HEK293T (cell line): ENCODE results near the gene UBXN10.

Source experiments
- CTCF ChIA-PET: fragments of 350-600 bp; formaldehyde crosslinking; extraction: SDS; loops from one replicate; lab custom pipeline; 2021; ENCODE audit warnings: antibody characterized with exemption, inconsistent platforms; lab: Yijun Ruan, JAX
- POLR2A ChIA-PET: fragments of 350-600 bp; formaldehyde crosslinking; extraction: SDS; loops from one replicate; lab custom pipeline; 2020; ENCODE audit warnings: antibody characterized with exemption, inconsistent platforms; lab: Yijun Ruan, JAX
- DNase-seq: peaks from one replicate; pipeline ENCODE4 v3.0.0; 2012; ENCODE audit warnings: mixed read lengths; ENCODE audit errors: extremely low spot score
- ARNT ChIP-seq: fragments of 450-650 bp; IDR thresholded peaks from 2 replicates; pipeline ENCODE4 v1.6.1; 2017; ENCODE audit warnings: mild to moderate bottlenecking
- BHLHE40 ChIP-seq: fragments of 450-650 bp; IDR thresholded peaks from 2 replicates; pipeline ENCODE4 v1.6.1; 2016; ENCODE audit warnings: mild to moderate bottlenecking, moderate library complexity, borderline replicate concordance
- CTBP1 ChIP-seq: fragments of 450-650 bp; IDR thresholded peaks from 2 replicates; pipeline ENCODE4 v1.6.1; 2016; ENCODE audit warnings: borderline replicate concordance
- ELF4 ChIP-seq: fragments of 450-650 bp; IDR thresholded peaks from 2 replicates; pipeline ENCODE4 v1.6.1; 2017; ENCODE audit warnings: antibody characterized with exemption
- FOXA1 ChIP-seq: fragments of 450-650 bp; IDR thresholded peaks from 2 replicates; pipeline ENCODE4 v1.6.1; 2016; ENCODE audit warnings: mild to moderate bottlenecking
- FOXK2 ChIP-seq: fragments of 450-650 bp; IDR thresholded peaks from 2 replicates; pipeline ENCODE4 v1.6.1; 2016; ENCODE audit warnings: mild to moderate bottlenecking
- FOXM1 ChIP-seq: fragments of 450-650 bp; IDR thresholded peaks from 2 replicates; pipeline ENCODE4 v1.6.1; 2017; ENCODE audit warnings: mild to moderate bottlenecking, borderline replicate concordance
- HDGF ChIP-seq: fragments of 450-650 bp; IDR thresholded peaks from 2 replicates; pipeline ENCODE4 v1.6.1; 2017; ENCODE audit warnings: antibody characterized with exemption, borderline replicate concordance
- L3MBTL2 ChIP-seq: fragments of 450-650 bp; conservative IDR thresholded peaks from 2 replicates; pipeline ENCODE4 v1.6.1; 2016; ENCODE audit warnings: mild to moderate bottlenecking
- LEF1 ChIP-seq: fragments of 450-650 bp; IDR thresholded peaks from 2 replicates; pipeline ENCODE4 v1.6.1; 2017; ENCODE audit warnings: mild to moderate bottlenecking, borderline replicate concordance
- NFRKB ChIP-seq: fragments of 450-650 bp; IDR thresholded peaks from 2 replicates; pipeline ENCODE4 v1.6.1; 2016; ENCODE audit warnings: mild to moderate bottlenecking, moderate library complexity
- SP1 ChIP-seq: fragments of 450-650 bp; IDR thresholded peaks from 2 replicates; pipeline ENCODE4 v1.6.1; 2017
- SUZ12 ChIP-seq: fragments of 450-650 bp; IDR thresholded peaks from 2 replicates; pipeline ENCODE4 v1.6.1; 2016; ENCODE audit warnings: mild to moderate bottlenecking
- TARDBP ChIP-seq: fragments of 450-650 bp; IDR thresholded peaks from 2 replicates; pipeline ENCODE4 v1.6.1; 2016
- ZNF384 ChIP-seq: fragments of 450-650 bp; IDR thresholded peaks from 2 replicates; pipeline ENCODE4 v1.6.1; 2016
- TF ChIP-seq, protein P1 (sequence below): fragments of 450-650 bp; IDR thresholded peaks from 2 replicates; pipeline ENCODE4 v1.6.1; 2016

Gene UBXN10

DNA sequence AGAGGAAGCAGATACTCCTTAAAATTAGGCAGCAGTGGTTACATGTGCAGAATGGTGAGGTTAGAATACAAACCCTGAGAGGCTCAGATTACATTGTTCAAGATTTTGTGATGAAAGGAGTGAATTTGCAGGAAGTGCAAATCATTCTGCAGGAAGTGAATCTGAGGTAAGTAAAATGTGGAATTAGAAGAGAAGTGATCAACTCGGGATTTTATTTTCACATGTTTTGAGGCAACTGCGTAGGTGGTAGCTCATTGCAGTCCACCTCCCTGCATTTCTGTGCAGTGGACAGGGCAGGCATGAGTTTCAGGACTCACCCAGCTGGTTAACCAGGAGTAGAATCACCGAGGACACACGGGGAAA is 2.5 kb downstream of the UBXN10 start:
- DNase-seq = no peak
- TF ChIP-seq SUZ12 (no peak), ELF4 (no peak), LEF1 (no peak), BHLHE40 (no peak), ZNF384 (no peak), TARDBP (no peak), ARNT (no peak), CTBP1 (no peak), FOXA1 (no peak), L3MBTL2 (no peak), HDGF (no peak), FOXM1 (no peak), FOXK2 (no peak), NFRKB (no peak), SP1 (no peak)
- TF ChIP-seq, protein P1, sequence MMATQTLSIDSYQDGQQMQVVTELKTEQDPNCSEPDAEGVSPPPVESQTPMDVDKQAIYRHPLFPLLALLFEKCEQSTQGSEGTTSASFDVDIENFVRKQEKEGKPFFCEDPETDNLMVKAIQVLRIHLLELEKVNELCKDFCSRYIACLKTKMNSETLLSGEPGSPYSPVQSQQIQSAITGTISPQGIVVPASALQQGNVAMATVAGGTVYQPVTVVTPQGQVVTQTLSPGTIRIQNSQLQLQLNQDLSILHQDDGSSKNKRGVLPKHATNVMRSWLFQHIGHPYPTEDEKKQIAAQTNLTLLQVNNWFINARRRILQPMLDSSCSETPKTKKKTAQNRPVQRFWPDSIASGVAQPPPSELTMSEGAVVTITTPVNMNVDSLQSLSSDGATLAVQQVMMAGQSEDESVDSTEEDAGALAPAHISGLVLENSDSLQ = no peak
- CTCF ChIA-PET = interaction anchor here (0.6 kb wide), 1 partner anchor 24 kb away, joined by 4 read pairs; no protein-coding TSS in a partner anchor
- POLR2A ChIA-PET = no interaction called here

DNA sequence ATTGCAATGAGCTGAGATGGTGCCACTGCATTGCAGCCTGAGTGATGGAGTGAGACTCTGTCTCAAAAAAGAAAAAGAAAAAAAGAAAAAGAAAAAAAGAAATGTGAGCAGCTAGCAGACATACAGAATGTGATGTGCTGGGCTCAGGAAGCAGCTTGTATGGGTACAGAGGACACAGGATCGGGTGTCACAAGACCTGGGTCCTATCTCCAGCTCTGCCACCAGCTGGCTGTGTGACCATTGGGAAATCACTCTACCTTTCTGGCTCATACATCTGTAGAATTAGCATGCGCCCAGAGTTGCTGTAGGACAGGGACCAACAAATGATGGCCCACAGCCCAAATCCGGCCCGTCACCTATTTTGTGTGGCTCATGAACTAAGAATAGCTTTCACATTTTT is 3.8 kb downstream of the UBXN10 start:
- DNase-seq = no peak
- POLR2A ChIA-PET = no interaction called here
- TF ChIP-seq ZNF384 = no peak
- TF ChIP-seq HDGF = no peak
- no peak for TF ChIP-seq FOXM1
- TF ChIP-seq FOXA1 = no peak
- TF ChIP-seq BHLHE40 = no peak
- no peak for TF ChIP-seq SP1
- TF ChIP-seq, protein P1 = no peak
- TF ChIP-seq FOXK2 = no peak
- TF ChIP-seq CTBP1 = no peak
- TF ChIP-seq LEF1 = no peak
- no peak for TF ChIP-seq TARDBP
- TF ChIP-seq ELF4 = no peak
- CTCF ChIA-PET = no interaction called here

DNA sequence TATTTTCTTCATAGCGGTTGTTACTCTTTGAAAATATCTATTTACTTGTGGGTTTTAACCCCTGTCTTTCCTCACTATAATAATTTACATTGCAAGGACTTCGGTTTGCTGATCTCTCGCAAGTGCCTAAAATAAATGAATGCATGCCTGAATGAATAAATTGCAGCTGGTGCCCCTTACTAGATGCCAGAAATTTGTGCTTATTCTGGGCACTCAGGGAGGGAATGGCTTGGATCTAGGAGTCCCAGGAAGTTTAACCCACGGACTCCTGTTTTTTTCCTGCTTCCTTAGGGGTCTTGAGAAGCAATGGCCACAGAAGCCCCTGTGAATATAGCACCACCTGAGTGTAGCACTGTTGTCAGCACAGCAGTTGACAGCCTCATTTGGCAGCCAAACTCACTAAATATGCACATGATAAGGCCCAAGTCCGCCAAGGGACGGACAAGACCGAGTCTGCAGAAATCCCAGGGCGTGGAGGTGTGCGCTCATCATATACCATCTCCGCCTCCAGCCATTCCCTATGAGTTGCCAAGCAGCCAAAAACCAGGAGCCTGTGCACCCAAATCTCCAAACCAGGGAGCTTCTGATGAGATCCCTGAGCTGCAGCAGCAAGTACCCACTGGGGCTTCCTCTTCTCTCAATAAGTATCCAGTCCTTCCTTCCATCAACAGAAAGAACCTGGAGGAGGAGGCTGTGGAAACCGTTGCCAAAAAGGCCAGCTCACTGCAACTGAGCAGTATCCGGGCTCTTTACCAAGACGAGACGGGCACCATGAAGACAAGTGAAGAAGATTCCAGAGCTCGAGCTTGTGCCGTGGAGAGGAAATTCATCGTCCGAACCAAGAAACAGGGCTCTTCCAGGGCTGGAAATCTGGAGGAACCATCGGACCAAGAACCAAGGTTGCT is 4.6 kb downstream of the UBXN10 start:
- ChIA-PET CTCF (no interaction called here), POLR2A (no interaction called here)
- TF ChIP-seq NFRKB = no peak
- TF ChIP-seq ARNT = no peak
- TF ChIP-seq FOXM1 = no peak
- TF ChIP-seq BHLHE40 = no peak
- TF ChIP-seq LEF1 = no peak
- TF ChIP-seq TARDBP = no peak
- TF ChIP-seq SP1 = no peak
- TF ChIP-seq ELF4 = no peak
- no peak for TF ChIP-seq HDGF
- no peak for TF ChIP-seq SUZ12
- no peak for TF ChIP-seq CTBP1
- no peak for TF ChIP-seq L3MBTL2
- TF ChIP-seq FOXK2 = no peak
- TF ChIP-seq, protein P1 = no peak
- TF ChIP-seq FOXA1 = no peak
- DNase-seq = no peak

DNA sequence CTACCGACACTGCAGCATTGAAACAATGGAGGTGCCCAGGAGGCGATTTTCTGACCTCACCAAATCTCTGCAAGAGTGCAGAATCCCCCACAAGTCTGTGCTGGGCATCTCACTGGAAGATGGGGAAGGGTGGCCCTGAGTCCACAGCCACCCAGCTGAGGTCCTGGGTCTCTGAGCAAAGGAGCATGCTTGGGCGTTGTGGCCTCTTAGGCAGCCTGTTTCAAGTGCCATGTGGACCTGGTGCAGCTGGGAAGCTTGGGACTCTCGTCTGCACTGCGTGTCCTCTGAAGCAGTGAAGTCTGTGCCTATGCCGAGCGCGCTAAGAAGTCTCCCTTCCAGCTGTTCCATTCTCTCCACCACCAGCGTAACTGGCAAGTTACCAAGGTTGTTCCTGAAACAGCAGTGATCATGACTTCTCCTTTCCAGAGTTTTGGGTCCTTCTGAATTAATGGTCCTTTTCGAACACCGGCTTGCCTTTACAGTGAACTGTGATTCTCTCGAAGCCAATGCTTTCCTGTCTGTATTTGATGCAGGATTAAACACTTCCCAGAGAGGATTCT is 5.5 kb downstream of the UBXN10 start:
- TF ChIP-seq NFRKB (no peak), HDGF (no peak), FOXA1 (no peak), ARNT (no peak), LEF1 (no peak), TARDBP (no peak), SP1 (no peak), ELF4 (no peak)
- no peak for DNase-seq
- ChIA-PET CTCF (no interaction called here), POLR2A (no interaction called here)

DNA sequence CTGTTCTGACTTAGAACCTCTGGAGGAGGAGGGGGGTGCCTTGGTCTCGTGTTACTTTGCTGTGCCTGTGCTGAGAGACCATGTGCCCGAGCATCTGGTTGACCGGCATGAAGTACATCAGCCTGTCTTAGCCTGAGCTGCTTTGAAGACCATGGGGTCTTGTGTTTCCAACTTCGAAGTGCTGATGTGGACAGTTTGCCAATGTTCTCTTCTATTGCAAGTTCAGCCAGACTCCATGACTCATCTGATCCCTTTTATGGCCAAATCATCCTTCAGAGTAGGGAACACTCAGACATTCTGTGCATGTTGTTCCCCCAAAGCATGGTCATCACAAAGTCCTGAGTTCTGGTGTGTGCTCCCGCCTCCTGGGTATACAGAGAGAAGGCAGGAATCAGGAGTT is 6.5 kb downstream of the UBXN10 start:
- no peak for DNase-seq
- TF ChIP-seq L3MBTL2 = no peak
- TF ChIP-seq CTBP1 = no peak
- TF ChIP-seq FOXK2 = no peak
- no peak for TF ChIP-seq SUZ12
- no peak for TF ChIP-seq TARDBP
- no peak for TF ChIP-seq LEF1
- TF ChIP-seq, protein P1 = no peak
- TF ChIP-seq FOXM1 = no peak
- TF ChIP-seq HDGF = no peak
- TF ChIP-seq ZNF384 = no peak
- no peak for TF ChIP-seq ELF4
- TF ChIP-seq FOXA1 = no peak
- no peak for TF ChIP-seq BHLHE40
- TF ChIP-seq ARNT = no peak
- TF ChIP-seq SP1 = no peak
- ChIA-PET CTCF (no interaction called here), POLR2A (no interaction called here)
